Caki2 (cell line): Measurements from ENCODE around the gene BRD7. TPM values are rescaled to one million over a fixed set of nuclear protein-coding genes. Genes with fewer than 3 reads are reported as not detected.
A peak's percentile ranks its signal among the peaks of the same experiment; 100 is the strongest.
"Not testable (repeated sequence)": the region's sequence is repeated elsewhere in the genome, so short reads cannot be mapped to it uniquely, and the experiment has no call there.

Experiments used
- DNase-seq: peaks from one replicate; pipeline ENCODE4 v3.0.0-alpha.2; 2015; ENCODE audit warnings: low read depth
- in situ Hi-C: cut with HindIII; loops from 2 replicates; pipeline ENCODE4 v1.10.0; 2016; ENCODE audit warnings: low sequenced_read_pairs, low pct_unique_long_range_greater_than_20kb, mixed read lengths
- total RNA-seq: library from RNA; depleted of rRNA; stranded (reverse); fragments of >200 nt; shearing (Covaris generic); gene quantifications from 2 replicates; pipeline ENCODE4 v1.2.3, GENCODE V29; 2014; ENCODE audit warnings: low replicate concordance

Gene BRD7
- total RNA-seq, 1 experiment from 2014 or later: 37.9 TPM

- DNase-seq: no peak
- in situ Hi-C loops: no loop called here
Measured at GRCh38 chr16:50365791-50366575, 2.8 kb downstream of the BRD7 start.

- in situ Hi-C loops: no loop called here
- DNase-seq: no peak
Measured at GRCh38 chr16:50363656-50364055, 5.1 kb downstream of the BRD7 start.

- in situ Hi-C loops: no loop called here
- DNase-seq: peak; percentile 13
Measured at GRCh38 chr16:50360779-50361178, 8.0 kb downstream of the BRD7 start.

GRCh38 chr16:50360033-50360778 is 8.6 kb downstream of the BRD7 start:
- in situ Hi-C loops: no loop called here
- no peak for DNase-seq

GRCh38 chr16:50359626-50360025 is 9.2 kb downstream of the BRD7 start:
- in situ Hi-C loops: no loop called here
- DNase-seq: no peak

GRCh38 chr16:50354629-50355456 is 13.9 kb downstream of the BRD7 start:
- no peak for DNase-seq
- in situ Hi-C loops: no loop called here

- in situ Hi-C loops: no loop called here
- no peak for DNase-seq
Measured at GRCh38 chr16:50354082-50354481, 14.7 kb downstream of the BRD7 start.

- in situ Hi-C loops: no loop called here
- no peak for DNase-seq
Measured at GRCh38 chr16:50351952-50352351, 16.8 kb downstream of the BRD7 start.

GRCh38 chr16:50351116-50351515 is 17.7 kb downstream of the BRD7 start:
- in situ Hi-C loops: no loop called here
- DNase-seq: no peak

GRCh38 chr16:50345210-50345609 is 23.6 kb downstream of the BRD7 start:
- DNase-seq, in situ Hi-C loops: not testable (repeated sequence)

GRCh38 chr16:50343566-50343965 is 25.2 kb downstream of the BRD7 start:
- in situ Hi-C loops, DNase-seq: not testable (repeated sequence)

GRCh38 chr16:50340578-50340977 is 28.2 kb downstream of the BRD7 start:
- in situ Hi-C loops: no loop called here
- DNase-seq: no peak

- no peak for DNase-seq
- in situ Hi-C loops: no loop called here
Measured at GRCh38 chr16:50338371-50339231, 30.2 kb downstream of the BRD7 start.

- in situ Hi-C loops: no loop called here
Measured at GRCh38 chr16:50336884-50337283, 31.9 kb downstream of the BRD7 start.

GRCh38 chr16:50335196-50335958 is 33.4 kb downstream of the BRD7 start:
- DNase-seq: no peak
- in situ Hi-C loops: no loop called here

More at GRCh38 chr16:50336884-50337283, 31.9 kb downstream of the BRD7 start:
- no peak for DNase-seq

- in situ Hi-C loops: no loop called here
- DNase-seq: no peak
Measured at GRCh38 chr16:50334106-50334975, 34.4 kb downstream of the BRD7 start.
